ENCODE measurements around the gene VAV3. TPM values are rescaled to one million over a fixed set of nuclear protein-coding genes. Genes with fewer than 3 reads are reported as not detected.

The VAV3 gene
- total RNA-seq, 1 donor from 2014 or later = 29.1 TPM

DNA sequence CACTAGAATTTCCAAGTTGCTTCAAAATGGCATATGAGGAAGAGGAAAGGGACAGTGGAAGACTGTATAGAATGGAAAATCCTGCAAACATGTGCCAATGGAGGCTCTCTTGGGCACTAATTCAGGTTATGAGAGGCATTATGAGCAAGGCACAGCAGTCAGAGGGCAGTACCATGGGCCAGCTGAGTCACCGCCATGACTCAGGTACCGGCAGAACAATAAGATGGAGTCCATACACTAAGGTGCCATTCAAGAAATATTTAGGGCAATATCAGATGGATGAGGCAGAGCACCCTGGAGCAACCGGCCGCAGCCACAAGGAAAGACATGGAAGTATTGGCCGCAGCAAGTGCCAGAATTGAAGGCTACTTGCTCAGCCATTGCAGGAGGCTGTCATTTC is 25.6 kb upstream of the VAV3 start:
- H3K9me3 Mint-ChIP-seq = peaks cover 3% of the 10 kb centered on the region
- no peaks in the 10 kb centered on the region for H3K27me3 Mint-ChIP-seq
- intact Hi-C loops (cut with micrococcal nuclease) = loop anchor here (2.0 kb wide), 1 partner anchor 14 kb away; no protein-coding TSS in a partner anchor
- no peaks in the 10 kb centered on the region for H3K4me1 Mint-ChIP-seq
- no peak overlapping the region for H3K4me3 Mint-ChIP-seq
- no peak overlapping the region for H3K27ac Mint-ChIP-seq
- H3K36me3 Mint-ChIP-seq (ENCODE audit: low read depth) = peaks cover 6% of the 10 kb centered on the region
- ATAC-seq (ENCODE audit: low read depth) = no peak
- ChIA-PET POLR2A (no interaction called here), CTCF (no interaction called here)
- TF ChIP-seq, protein P1, sequence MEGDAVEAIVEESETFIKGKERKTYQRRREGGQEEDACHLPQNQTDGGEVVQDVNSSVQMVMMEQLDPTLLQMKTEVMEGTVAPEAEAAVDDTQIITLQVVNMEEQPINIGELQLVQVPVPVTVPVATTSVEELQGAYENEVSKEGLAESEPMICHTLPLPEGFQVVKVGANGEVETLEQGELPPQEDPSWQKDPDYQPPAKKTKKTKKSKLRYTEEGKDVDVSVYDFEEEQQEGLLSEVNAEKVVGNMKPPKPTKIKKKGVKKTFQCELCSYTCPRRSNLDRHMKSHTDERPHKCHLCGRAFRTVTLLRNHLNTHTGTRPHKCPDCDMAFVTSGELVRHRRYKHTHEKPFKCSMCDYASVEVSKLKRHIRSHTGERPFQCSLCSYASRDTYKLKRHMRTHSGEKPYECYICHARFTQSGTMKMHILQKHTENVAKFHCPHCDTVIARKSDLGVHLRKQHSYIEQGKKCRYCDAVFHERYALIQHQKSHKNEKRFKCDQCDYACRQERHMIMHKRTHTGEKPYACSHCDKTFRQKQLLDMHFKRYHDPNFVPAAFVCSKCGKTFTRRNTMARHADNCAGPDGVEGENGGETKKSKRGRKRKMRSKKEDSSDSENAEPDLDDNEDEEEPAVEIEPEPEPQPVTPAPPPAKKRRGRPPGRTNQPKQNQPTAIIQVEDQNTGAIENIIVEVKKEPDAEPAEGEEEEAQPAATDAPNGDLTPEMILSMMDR (IDR thresholded peaks at IDR 0.05) = no peak
- DNase-seq = no peak

DNA sequence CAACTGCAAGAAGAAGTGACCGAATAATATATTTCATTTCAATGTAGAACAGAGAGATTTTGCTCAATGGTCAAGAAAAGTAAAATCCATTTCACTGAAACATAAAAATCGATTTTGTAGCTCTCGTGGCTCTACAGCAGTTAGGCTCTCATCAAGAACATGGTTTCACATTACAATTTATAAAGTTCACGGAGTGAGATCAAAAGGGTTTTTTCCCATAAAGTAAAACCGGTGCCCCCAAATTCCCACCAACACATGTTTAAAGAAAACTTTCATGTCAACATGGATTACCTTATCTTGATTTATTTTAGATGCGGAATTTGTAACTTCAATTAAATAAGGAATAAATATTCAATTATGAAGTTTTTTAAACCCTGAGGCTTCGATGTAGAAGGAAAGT is 16.3 kb upstream of the VAV3 start:
- Mint-ChIP-seq H3K9me3 (no peaks in the 10 kb centered on the region), H3K4me3 (no peak overlapping the region), H3K27me3 (no peaks in the 10 kb centered on the region), H3K4me1 (peaks cover 22% of the 10 kb centered on the region), H3K27ac (no peak overlapping the region), H3K36me3 (ENCODE audit: low read depth) (peaks cover 6% of the 10 kb centered on the region)
- ChIA-PET CTCF (interaction anchor here (1.1 kb wide), 1 partner anchor 10 kb away, joined by 3 read pairs; no protein-coding TSS in a partner anchor), POLR2A (no interaction called here)
- intact Hi-C loops (cut with micrococcal nuclease) = loop anchor here (5.0 kb wide), 1 partner anchor 46 kb away; no protein-coding TSS in a partner anchor
- TF ChIP-seq, protein P1 (IDR thresholded peaks at IDR 0.05) = no peak
- DNase-seq = no peak
- ATAC-seq (ENCODE audit: low read depth) = no peak

DNA sequence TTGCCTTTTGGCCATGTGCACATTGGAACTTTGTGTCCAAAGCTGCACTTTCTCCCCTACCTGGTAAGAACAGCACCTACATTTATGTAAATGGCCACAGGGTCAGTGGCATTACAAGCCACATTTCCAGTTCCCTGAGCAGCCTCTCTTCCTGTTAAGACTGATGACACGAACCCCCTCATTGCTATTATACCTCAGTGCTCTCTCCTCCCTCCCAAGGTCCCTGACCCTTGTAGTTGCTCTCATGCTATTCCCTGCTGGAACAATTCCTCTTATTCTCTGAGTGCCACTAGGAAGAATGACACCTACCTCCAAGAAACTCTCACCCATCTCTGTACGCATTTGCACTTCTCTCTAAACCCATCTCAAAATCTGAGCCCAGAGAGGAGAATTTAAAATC is 14.9 kb upstream of the VAV3 start:
- ATAC-seq (ENCODE audit: low read depth) (no peak), DNase-seq (no peak)
- peaks cover 22% of the 10 kb centered on the region for H3K4me1 Mint-ChIP-seq
- intact Hi-C loops (cut with micrococcal nuclease) = loop anchor here (5.0 kb wide), 2 partner anchors 32 to 47 kb away; no protein-coding TSS in a partner anchor
- no peak overlapping the region for H3K4me3 Mint-ChIP-seq
- TF ChIP-seq, protein P1 (IDR thresholded peaks at IDR 0.05) = no peak
- no peaks in the 10 kb centered on the region for H3K9me3 Mint-ChIP-seq
- H3K27ac Mint-ChIP-seq = no peak overlapping the region
- peaks cover 6% of the 10 kb centered on the region for H3K36me3 Mint-ChIP-seq (ENCODE audit: low read depth)
- no peaks in the 10 kb centered on the region for H3K27me3 Mint-ChIP-seq
- ChIA-PET POLR2A (no interaction called here), CTCF (no interaction called here)

DNA sequence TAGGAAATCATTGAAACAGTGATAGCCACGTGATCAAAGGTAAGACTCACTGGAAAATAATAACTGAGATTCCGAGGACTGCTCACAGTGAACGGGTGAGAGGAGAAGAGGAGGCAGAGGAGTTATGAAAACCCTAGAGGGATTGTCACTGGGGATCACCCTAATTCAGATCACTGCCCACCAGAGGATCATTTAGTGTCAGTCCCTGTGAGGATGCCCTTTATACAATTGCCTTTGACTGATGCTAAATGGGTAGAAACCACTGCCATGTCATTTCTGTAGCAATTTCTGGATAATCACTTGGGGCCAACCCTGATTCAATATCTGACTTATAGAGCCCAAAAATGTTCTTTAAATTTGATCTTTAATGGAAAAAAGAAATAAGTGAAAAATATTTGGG is 14.1 kb upstream of the VAV3 start:
- H3K36me3 Mint-ChIP-seq (ENCODE audit: low read depth) = peaks cover 3% of the 10 kb centered on the region
- TF ChIP-seq, protein P1 (IDR thresholded peaks at IDR 0.05) = no peak
- H3K4me3 Mint-ChIP-seq = no peak overlapping the region
- intact Hi-C loops (cut with micrococcal nuclease) = loop anchor here (5.0 kb wide), 1 partner anchor 33 kb away; no protein-coding TSS in a partner anchor
- H3K27ac Mint-ChIP-seq = no peak overlapping the region
- ChIA-PET CTCF (no interaction called here), POLR2A (no interaction called here)
- no peak for DNase-seq
- ATAC-seq (ENCODE audit: low read depth) = no peak
- H3K27me3 Mint-ChIP-seq = no peaks in the 10 kb centered on the region
- no peaks in the 10 kb centered on the region for H3K9me3 Mint-ChIP-seq
- H3K4me1 Mint-ChIP-seq = peaks cover 22% of the 10 kb centered on the region

DNA sequence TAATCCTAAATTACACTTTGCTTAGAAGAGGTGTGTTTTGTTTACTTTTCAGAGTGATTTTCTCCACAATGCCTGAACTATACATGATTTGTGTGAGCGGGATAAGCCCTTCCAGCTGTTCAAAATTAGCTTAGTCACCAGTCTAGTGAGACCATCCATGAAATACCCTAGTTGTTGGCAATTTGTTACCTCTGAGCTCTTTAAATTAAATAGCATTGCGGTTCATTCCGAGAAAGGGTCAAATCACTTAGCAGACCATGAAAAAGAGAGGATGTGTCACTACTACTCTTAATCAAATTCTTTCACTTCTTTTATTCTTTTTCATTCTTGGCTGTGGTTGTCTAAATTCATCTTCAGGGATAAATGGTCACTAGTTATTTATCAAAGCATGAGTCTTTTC is 11.9 kb upstream of the VAV3 start:
- Mint-ChIP-seq H3K27ac (no peak overlapping the region), H3K4me1 (peaks cover 22% of the 10 kb centered on the region), H3K27me3 (no peaks in the 10 kb centered on the region), H3K36me3 (ENCODE audit: low read depth) (peaks cover 3% of the 10 kb centered on the region), H3K9me3 (no peaks in the 10 kb centered on the region), H3K4me3 (no peak overlapping the region)
- DNase-seq (no peak), ATAC-seq (ENCODE audit: low read depth) (no peak)
- intact Hi-C loops (cut with micrococcal nuclease) = loop anchor here (2.0 to 5.0 kb wide), 2 partner anchors 14 to 35 kb away; no protein-coding TSS in a partner anchor
- ChIA-PET POLR2A (interaction anchor here (1.1 kb wide), 1 partner anchor 12 kb away, joined by 3 read pairs; the partner anchor contains the start of gene VAV3), CTCF (interaction anchor here (1.3 to 2.7 kb wide), 2 partner anchors 148 to 195 kb away, joined by 4 to 7 read pairs; no protein-coding TSS in a partner anchor)
- TF ChIP-seq, protein P1 (IDR thresholded peaks at IDR 0.05) = no peak

Data from activated B cell treated with CpG ODN at 0.5 μM for 24 hours (primary cell).